ENCODE results near the gene LRRC59. TPM values are rescaled to one million over a fixed set of nuclear protein-coding genes. Genes with fewer than 3 reads are reported as not detected.
A peak's percentile ranks its signal among the peaks of the same experiment; 100 is the strongest.

Gene LRRC59
- total and polyA plus RNA-seq, 2 of the 8 experiments (the other 6 are each of a cell fraction or from before 2014, with no cell fraction given) = 48.3 to 117 TPM

- TF ChIP-seq RBBP5 (IDR thresholded peaks at IDR 0.05; ENCODE audit: borderline replicate concordance, low read depth, low read length) = no peak
- TF ChIP-seq POLR2A (IDR thresholded peaks at IDR 0.05; ENCODE audit: control extremely low read depth in 1 of 2, low read depth in 2 of 2, low read length in 2 of 2) = no peak
- TF ChIP-seq RXRA (IDR thresholded peaks at IDR 0.05; ENCODE audit: insufficient read depth, low read depth, low read length) = no peak
- TF ChIP-seq SP2 (IDR thresholded peaks at IDR 0.05; ENCODE audit: low read length) = no peak
- TF ChIP-seq ZNF274 (IDR thresholded peaks at IDR 0.05; ENCODE audit: borderline replicate concordance, extremely low read depth, low read length) = no peak
- no peak for TF ChIP-seq FOSL1 (IDR thresholded peaks at IDR 0.05; ENCODE audit: insufficient read depth, low read depth, low read length)
- no peak for TF ChIP-seq GABPA (IDR thresholded peaks at IDR 0.05; ENCODE audit: borderline replicate concordance, insufficient read depth, low read length)
- POLR2A ChIA-PET (ENCODE audit: partially characterized antibody) = interaction anchor here (1.4 kb wide), 1 partner anchor 10 kb away, joined by 3 read pairs; no protein-coding TSS in a partner anchor
- Histone ChIP-seq H2BK12ac (ENCODE audit: low read depth, low read length) (no peak overlapping the region), H3K4me2 (ENCODE audit: insufficient read depth in 1 of 2, low read depth in 2 of 2, low read length in 2 of 2) (no peak overlapping the region), H3K79me2 (ENCODE audit: control insufficient read depth in 1 of 2, insufficient read depth in 2 of 2, low read length in 2 of 2) (no peaks in the 10 kb centered on the region), H4K91ac (replicated peaks; ENCODE audit: insufficient read length, low read length) (no peak overlapping the region), H3K23ac (ENCODE audit: insufficient read length) (no peak overlapping the region), H4K20me1 (replicated peaks in 1 of 2; ENCODE audit: control insufficient read depth in 1 of 2, insufficient read depth in 2 of 2, low read length in 2 of 2) (no peaks in the 10 kb centered on the region), H4K5ac (ENCODE audit: insufficient read length, low read depth, low read length) (no peak overlapping the region), H3K18ac (ENCODE audit: extremely low read depth, low read length) (no peak overlapping the region), H2BK120ac (replicated peaks; ENCODE audit: low read depth, low read length) (no peak overlapping the region), H3K4me1 (replicated peaks in 1 of 4; ENCODE audit: control insufficient read depth in 3 of 4, insufficient read depth in 4 of 4, low read length in 3 of 4) (peaks cover 0 to 6% (median 0%) of the 10 kb centered on the region in 4 experiments; a peak in 2 of 7 replicates), H4K8ac (ENCODE audit: extremely low read depth, insufficient read depth, low read length) (no peak overlapping the region), H3K56ac (replicated peaks; ENCODE audit: insufficient read length, low read depth, low read length) (no peak overlapping the region), H3K9ac (replicated peaks in 1 of 4; ENCODE audit: extremely low read depth in 1 of 4, low read depth in 3 of 4, low read length in 3 of 4) (no peak overlapping the region), H3K36me3 (ENCODE audit: control insufficient read depth in 2 of 4, insufficient read depth in 4 of 4, low read length in 3 of 4) (no peaks in the 10 kb centered on the region), H3K23me2 (ENCODE audit: low read depth, low read length) (no peaks in the 10 kb centered on the region; the same call in 1 of the 2 replicates), H3K4ac (replicated peaks; ENCODE audit: insufficient read length, low read depth, low read length) (no peak overlapping the region), H2BK5ac (ENCODE audit: low read depth, low read length) (no peak overlapping the region), H3K14ac (ENCODE audit: insufficient read length) (no peak overlapping the region), H2AFZ (ENCODE audit: low read length) (no peak overlapping the region), H3K27me3 (replicated peaks in 1 of 4; ENCODE audit: control insufficient read depth in 3 of 4, extremely low read depth in 1 of 4, insufficient read depth in 3 of 4, low read length in 3 of 4) (no peaks in the 10 kb centered on the region; a peak in 1 of 7 replicates), H2BK20ac (ENCODE audit: low read length) (no peak overlapping the region), H3K9me3 (ENCODE audit: insufficient read depth in 2 of 2, low read depth in 1 of 2, low read length in 1 of 2) (no peaks in the 10 kb centered on the region), H2BK15ac (ENCODE audit: low read length) (no peak overlapping the region), H2AK5ac (ENCODE audit: low read depth, low read length) (0 out of 2 replicates have a peak overlapping the region, but pooled peaks have one; percentile 53), H3K79me1 (ENCODE audit: low read depth, low read length) (no peaks in the 10 kb centered on the region; the same call in 1 of the 2 replicates), H3K27ac (ENCODE audit: low read depth, low read length) (no peak overlapping the region; the same call in 1 of the 2 replicates), H3K4me3 (ENCODE audit: extremely low read depth in 1 of 4, insufficient read depth in 2 of 4, low read depth in 3 of 4, low read length in 4 of 4) (no peak overlapping the region)
- no peak for FAIRE-seq
- WGBS, 2 experiments (ENCODE audit: extremely low coverage in 1 of 2, insufficient coverage in 1 of 2, insufficient read length in 1 of 2, insufficient replicate concordance in 2 of 2, low coverage in 1 of 2, low lambda C conversion rate in 2 of 2, missing lambda C conversion rate in 1 of 2) = 87% methylated on average over 10 of the region's 10 CpGs; no CpG with 5 or more reads in 1 of the 2 experiments
- CTCF ChIA-PET (ENCODE audit: partially characterized antibody) = interaction anchor here (0.7 to 1.4 kb wide), 7 partner anchors 9 to 272 kb away, joined by 3 to 7 read pairs (median 3); no protein-coding TSS in a partner anchor
- no peak for DNase-seq (ENCODE audit: low read depth in 1 of 2, low spot score in 2 of 2)
These were observed 43.8 kb upstream of the LRRC59 start for GRCh38 chr17:50440838-50441829.
